OCI-LY3 (cell line): Measurements from ENCODE around the gene DOCK4.

ENCODE experiments used
- H2AFZ ChIP-seq: fragments of 200-600, 300-600 bp; shearing (Covaris generic); 2 replicates; pipeline ENCODE4 v1.6.0; 2014; ENCODE audit warnings: antibody characterized with exemption, low read depth, low read length
- H3K27ac ChIP-seq: fragments of 200-600, 300-600 bp; sonication (generic); 2 replicates; pipeline ENCODE4 v1.5.1; 2014; ENCODE audit warnings: mild to moderate bottlenecking, low read length, moderate library complexity, mixed read lengths
- H3K27me3 ChIP-seq: fragments of 200-600, 300-600 bp; sonication (generic); 2 replicates; pipeline ENCODE4 v1.6.1; 2014; ENCODE audit warnings: low read depth, low read length, mixed read lengths
- H3K36me3 ChIP-seq: fragments of 200-600, 300-600 bp; sonication (generic); replicated peaks from 2 replicates; pipeline ENCODE3; 2014; ENCODE audit warnings: low read depth, low read length, mixed read lengths
- H3K4me1 ChIP-seq: fragments of 300-600, 200-600 bp; sonication (generic); 2 replicates; pipeline ENCODE4 v1.6.1; 2014; ENCODE audit warnings: low read length, mixed read lengths
- H3K4me2 ChIP-seq: fragments of 200-600, 300-600 bp; sonication (generic); 2 replicates; pipeline ENCODE4 v1.6.1; 2014; ENCODE audit warnings: low read length, mixed read lengths
- H3K4me3 ChIP-seq: fragments of 300-600, 200-600 bp; sonication (generic); 2 replicates; pipeline ENCODE4 v1.5.1; 2014; ENCODE audit warnings: antibody characterized with exemption, mild to moderate bottlenecking, low read length, moderate library complexity
- H3K79me2 ChIP-seq: fragments of 300-600, 200-600 bp; shearing (Covaris generic); 2 replicates; pipeline ENCODE4 v1.6.1; 2014; ENCODE audit warnings: mild to moderate bottlenecking, low read length, mixed read lengths
- H3K9ac ChIP-seq: fragments of 300-600, 200-600 bp; shearing (Covaris generic); 2 replicates; pipeline ENCODE4 v1.6.0; 2014; ENCODE audit warnings: mild to moderate bottlenecking, low read length, moderate library complexity
- H3K9me3 ChIP-seq: fragments of 200-600, 300-600 bp; shearing (Covaris generic); 2 replicates; pipeline ENCODE4 v1.6.1; 2014; ENCODE audit warnings: low read length, mixed read lengths; ENCODE audit not compliant: insufficient read depth
- H4K20me1 ChIP-seq: fragments of 200-600, 300-600 bp; sonication (generic); 2 replicates; pipeline ENCODE4 v1.6.1; 2016; ENCODE audit warnings: low read length, mixed read lengths; ENCODE audit not compliant: insufficient read depth
- CTCF ChIP-seq: fragments of 200-600, 300-600 bp; sonication (generic); IDR thresholded peaks from 2 replicates; pipeline ENCODE4 v1.5.1; 2014; ENCODE audit warnings: antibody characterized with exemption, low read length, low read depth
- EZH2phosphoT487 ChIP-seq: fragments of 200-600 bp; shearing (Covaris generic); IDR thresholded peaks from 2 replicates; pipeline ENCODE4 v1.6.1; 2018; ENCODE audit warnings: antibody characterized with exemption, mixed run types, low read depth

DOCK4 gene

GRCh38 chr7:111760043-111760442 is 446.2 kb downstream of the DOCK4 start:
- Histone ChIP-seq H4K20me1 (no peaks in the 10 kb centered on the region), H3K36me3 (no peaks in the 10 kb centered on the region), H3K27me3 (no peaks in the 10 kb centered on the region), H3K9ac (no peak overlapping the region), H3K27ac (no peak overlapping the region), H3K9me3 (no peaks in the 10 kb centered on the region), H3K4me3 (no peak overlapping the region), H2AFZ (no peak overlapping the region), H3K79me2 (no peaks in the 10 kb centered on the region), H3K4me1 (peaks cover 7% of the 10 kb centered on the region), H3K4me2 (no peak overlapping the region)
- TF ChIP-seq EZH2phosphoT487: no peak
- TF ChIP-seq CTCF: no peak

GRCh38 chr7:111758332-111758731 is 447.9 kb downstream of the DOCK4 start:
- peaks cover 7% of the 10 kb centered on the region for H3K4me1 ChIP-seq

DNA sequence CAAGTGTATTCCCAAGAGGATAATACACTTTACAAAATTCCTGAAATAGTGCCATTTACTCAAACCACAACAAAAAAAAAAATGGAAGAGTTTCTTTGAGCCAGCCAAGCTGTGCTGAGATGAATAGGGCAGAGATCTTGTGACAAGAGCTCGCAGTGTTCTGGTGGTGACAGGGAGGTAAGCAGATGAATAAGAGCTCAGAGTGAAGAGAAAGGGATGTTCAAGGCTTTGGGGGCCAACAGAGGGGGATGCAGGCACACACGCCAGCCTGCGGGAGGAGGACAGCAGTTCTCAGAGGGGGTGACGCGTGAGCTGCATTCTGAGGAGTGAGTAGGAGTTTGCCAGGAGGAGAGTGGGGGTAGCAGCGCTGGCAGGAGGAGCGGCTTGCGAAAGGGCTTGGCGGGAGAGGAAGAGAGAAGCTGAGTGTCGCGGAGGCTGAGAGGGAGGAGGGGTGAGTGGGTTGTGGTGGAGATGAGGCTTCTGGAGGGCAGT is 449.5 kb downstream of the DOCK4 start:
- Histone ChIP-seq H2AFZ (no peak overlapping the region), H3K36me3 (no peaks in the 10 kb centered on the region), H3K27ac (no peak overlapping the region), H3K9me3 (no peaks in the 10 kb centered on the region), H3K4me1 (no peaks in the 10 kb centered on the region), H4K20me1 (no peaks in the 10 kb centered on the region), H3K27me3 (no peaks in the 10 kb centered on the region), H3K4me3 (no peak overlapping the region), H3K79me2 (no peaks in the 10 kb centered on the region), H3K9ac (no peak overlapping the region), H3K4me2 (no peak overlapping the region)
- TF ChIP-seq CTCF (no peak), EZH2phosphoT487 (no peak)

More at GRCh38 chr7:111758332-111758731, 447.9 kb downstream of the DOCK4 start:
- H3K4me2 ChIP-seq: no peak overlapping the region
- H3K4me3 ChIP-seq: no peak overlapping the region
- H3K9me3 ChIP-seq: no peaks in the 10 kb centered on the region
- H3K36me3 ChIP-seq: no peaks in the 10 kb centered on the region
- no peak overlapping the region for H3K27ac ChIP-seq
- TF ChIP-seq EZH2phosphoT487: no peak
- no peak for TF ChIP-seq CTCF
- no peak overlapping the region for H3K9ac ChIP-seq
- H2AFZ ChIP-seq: no peak overlapping the region
- H3K27me3 ChIP-seq: no peaks in the 10 kb centered on the region
- H4K20me1 ChIP-seq: no peaks in the 10 kb centered on the region
- no peaks in the 10 kb centered on the region for H3K79me2 ChIP-seq

GRCh38 chr7:111755383-111755782 is 450.8 kb downstream of the DOCK4 start:
- H3K9me3 ChIP-seq: no peaks in the 10 kb centered on the region
- no peaks in the 10 kb centered on the region for H3K27me3 ChIP-seq
- H3K4me3 ChIP-seq: no peak overlapping the region
- no peaks in the 10 kb centered on the region for H3K36me3 ChIP-seq
- TF ChIP-seq CTCF (no peak), EZH2phosphoT487 (no peak)
- H3K9ac ChIP-seq: no peak overlapping the region
- no peak overlapping the region for H3K4me2 ChIP-seq
- H4K20me1 ChIP-seq: no peaks in the 10 kb centered on the region
- no peak overlapping the region for H2AFZ ChIP-seq
- no peak overlapping the region for H3K27ac ChIP-seq
- H3K79me2 ChIP-seq: no peaks in the 10 kb centered on the region
- H3K4me1 ChIP-seq: no peaks in the 10 kb centered on the region
